Gastroesophageal sphincter (tissue), 4 donors: Measurements from ENCODE around the gene OMG. TPM values are rescaled to one million over a fixed set of nuclear protein-coding genes. Genes with fewer than 3 reads are reported as not detected.

Experiments used
- ATAC-seq: fragments of 150-250 bp; one replicate; pipeline ENCODE4 v1.9.1; 2016; ENCODE audit warnings: mild to moderate bottlenecking, moderate library complexity
- H3K27ac ChIP-seq, 4 donors: fragments of 200-600 bp; sonication (generic) in 3 of 4; 1 replicate in 3 of 4; 2 replicates in 1 of 4; pipeline ENCODE4 v1.5.1; 2016 to 2019
- H3K27me3 ChIP-seq: fragments of 200-600 bp; sonication (generic); one replicate; pipeline ENCODE4 v1.5.1; 2019
- H3K36me3 ChIP-seq, 2 donors: fragments of 200-600 bp; sonication (generic); one replicate each; pipeline ENCODE4 v1.5.1; 2019; ENCODE audit warnings: control low read depth in 1 of 2
- H3K4me1 ChIP-seq, 3 donors: fragments of 200-600 bp; sonication (generic); 1 replicate in 2 of 3; 2 replicates in 1 of 3; pipeline ENCODE4 v1.5.1; 2016 to 2019; ENCODE audit warnings: control low read depth in 2 of 3
- H3K4me3 ChIP-seq, 2 donors: fragments of 200-600 bp; sonication (generic); one replicate each; pipeline ENCODE4 v1.5.1; 2019; ENCODE audit warnings: mild to moderate bottlenecking in 1 of 2, moderate library complexity in 1 of 2
- H3K9me3 ChIP-seq, 3 donors: fragments of 200-600 bp; sonication (generic); one replicate each; pipeline ENCODE4 v1.5.1; 2017 to 2019; ENCODE audit warnings: control low read depth in 2 of 3
- EP300 ChIP-seq: sonication (generic); formaldehyde crosslinking; IDR thresholded peaks from one replicate; pipeline ENCODE4 v1.6.1; 2017; ENCODE audit warnings: antibody characterized with exemption, mild to moderate bottlenecking
- POLR2A ChIP-seq, 2 donors: fragments of 450-650 bp; IDR thresholded peaks; one replicate each; pipeline ENCODE4 v1.6.1; 2017; ENCODE audit warnings: antibody characterized with exemption in 2 of 2, mild to moderate bottlenecking in 2 of 2, moderate library complexity in 1 of 2
- POLR2AphosphoS5 ChIP-seq: sonication (generic); formaldehyde crosslinking; IDR thresholded peaks from one replicate; pipeline ENCODE4 v1.6.1; 2017; ENCODE audit warnings: antibody characterized with exemption
- WGBS, 2 donors: methylation state at CpG; one replicate each; pipeline ENCODE4 v1.1.5; 2018; ENCODE audit warnings: low coverage in 1 of 2; 5-methylcytosine and 5-hydroxymethylcytosine counted together
- total RNA-seq, 4 donors: library from RNA; depleted of rRNA; stranded (reverse); fragments of >200 nt; gene quantifications; one replicate each; pipeline ENCODE4 v1.1.0, GENCODE V29; 2016
- TF ChIP-seq, protein P1 (sequence below), 4 experiments: fragments of 200-600 bp in 2 of 4; fragments of 450-650 bp in 2 of 4; sonication (generic) in 1 of 4; IDR thresholded peaks; one replicate each; pipeline ENCODE4 v1.5.1; 2017 to 2019; ENCODE audit warnings: antibody characterized with exemption in 4 of 4, mild to moderate bottlenecking in 2 of 4, moderate library complexity in 2 of 4

The OMG gene
- total RNA-seq, 4 donors from 2014 or later = not detected

- Histone ChIP-seq H3K9me3 (no peaks in the 10 kb centered on the region), H3K36me3 (no peaks in the 10 kb centered on the region), H3K27ac (no peak overlapping the region), H3K4me1 (no peaks in the 10 kb centered on the region), H3K4me3 (no peak overlapping the region), H3K27me3 (no peaks in the 10 kb centered on the region)
- 77 to 86% methylated on average over 2 of the region's 2 CpGs for WGBS, 2 donors
- ATAC-seq = no peak
- TF ChIP-seq, protein P1, sequence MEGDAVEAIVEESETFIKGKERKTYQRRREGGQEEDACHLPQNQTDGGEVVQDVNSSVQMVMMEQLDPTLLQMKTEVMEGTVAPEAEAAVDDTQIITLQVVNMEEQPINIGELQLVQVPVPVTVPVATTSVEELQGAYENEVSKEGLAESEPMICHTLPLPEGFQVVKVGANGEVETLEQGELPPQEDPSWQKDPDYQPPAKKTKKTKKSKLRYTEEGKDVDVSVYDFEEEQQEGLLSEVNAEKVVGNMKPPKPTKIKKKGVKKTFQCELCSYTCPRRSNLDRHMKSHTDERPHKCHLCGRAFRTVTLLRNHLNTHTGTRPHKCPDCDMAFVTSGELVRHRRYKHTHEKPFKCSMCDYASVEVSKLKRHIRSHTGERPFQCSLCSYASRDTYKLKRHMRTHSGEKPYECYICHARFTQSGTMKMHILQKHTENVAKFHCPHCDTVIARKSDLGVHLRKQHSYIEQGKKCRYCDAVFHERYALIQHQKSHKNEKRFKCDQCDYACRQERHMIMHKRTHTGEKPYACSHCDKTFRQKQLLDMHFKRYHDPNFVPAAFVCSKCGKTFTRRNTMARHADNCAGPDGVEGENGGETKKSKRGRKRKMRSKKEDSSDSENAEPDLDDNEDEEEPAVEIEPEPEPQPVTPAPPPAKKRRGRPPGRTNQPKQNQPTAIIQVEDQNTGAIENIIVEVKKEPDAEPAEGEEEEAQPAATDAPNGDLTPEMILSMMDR (IDR thresholded peaks at IDR 0.05) = no peak
- TF ChIP-seq POLR2AphosphoS5 (no peak), POLR2A (IDR thresholded peaks at IDR 0.05) (no peak), EP300 (no peak)
Measured at GRCh38 chr17:31296142-31296541, 897 bp downstream of the OMG start.

DNA sequence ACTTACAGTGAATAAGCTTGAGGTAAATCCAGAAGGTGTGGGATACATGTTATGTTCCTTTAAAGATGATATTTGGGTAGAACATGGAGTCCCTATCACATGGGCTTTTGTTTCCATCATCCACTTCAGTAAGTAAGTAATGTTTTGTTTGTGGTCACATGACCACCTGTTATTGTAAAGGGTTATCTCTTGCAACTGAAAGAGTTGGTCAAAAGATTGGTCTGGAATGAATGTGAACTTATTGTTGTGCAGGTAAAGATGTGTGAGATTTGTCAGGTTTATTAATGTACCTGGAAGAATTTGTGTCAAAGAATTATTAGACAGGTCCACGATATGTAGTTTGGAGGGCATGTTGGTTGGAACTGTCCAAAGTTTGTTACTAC is 1.6 kb downstream of the OMG start:
- H3K4me3 ChIP-seq = no peak overlapping the region
- WGBS, 2 donors = 60 to 82% methylated on average over 1 of the region's 1 CpG

GRCh38 chr17:31294820-31295488 is 2.1 kb downstream of the OMG start:
- 67 to 86% methylated on average over 2 to 3 of the region's 3 CpGs for WGBS, 2 donors
- no peak overlapping the region for H3K27ac ChIP-seq
- no peaks in the 10 kb centered on the region for H3K9me3 ChIP-seq
- no peak overlapping the region for H3K4me3 ChIP-seq
- no peaks in the 10 kb centered on the region for H3K36me3 ChIP-seq
- no peaks in the 10 kb centered on the region for H3K27me3 ChIP-seq
- ATAC-seq = no peak
- no peaks in the 10 kb centered on the region for H3K4me1 ChIP-seq
- no peak for TF ChIP-seq POLR2A (IDR thresholded peaks at IDR 0.05)
- no peak for TF ChIP-seq POLR2AphosphoS5
- no peak for TF ChIP-seq EP300

More for the DNA sequence above, 1.6 kb downstream of the OMG start:
- ATAC-seq = no peak
- H3K4me1 ChIP-seq = no peaks in the 10 kb centered on the region
- H3K27me3 ChIP-seq = no peaks in the 10 kb centered on the region
- no peaks in the 10 kb centered on the region for H3K36me3 ChIP-seq
- no peak overlapping the region for H3K27ac ChIP-seq
- TF ChIP-seq, protein P1 (IDR thresholded peaks at IDR 0.05) = no peak
- TF ChIP-seq EP300 = no peak
- no peak for TF ChIP-seq POLR2A (IDR thresholded peaks at IDR 0.05)
- TF ChIP-seq POLR2AphosphoS5 = no peak
- H3K9me3 ChIP-seq = no peaks in the 10 kb centered on the region

DNA sequence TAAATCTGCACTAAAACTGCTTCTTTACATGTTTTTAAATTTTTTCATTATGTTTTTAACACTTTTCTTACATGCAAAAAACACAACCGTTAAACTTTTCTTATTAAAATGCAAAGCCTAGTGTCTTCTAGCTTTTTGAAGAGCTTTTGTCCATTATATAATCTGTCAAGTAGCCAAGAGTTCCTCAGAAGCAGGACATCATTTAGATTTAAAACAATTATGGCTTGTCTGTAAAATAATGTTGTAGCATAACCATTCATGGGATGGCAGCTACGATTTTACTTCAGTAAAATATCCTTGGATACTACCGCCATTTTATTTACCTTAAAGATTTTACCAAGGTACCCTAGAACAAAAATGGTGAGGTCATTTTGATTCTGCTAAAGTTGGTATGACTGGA is 2.8 kb downstream of the OMG start:
- H3K4me3 ChIP-seq = no peak overlapping the region
- H3K9me3 ChIP-seq = no peaks in the 10 kb centered on the region
- H3K4me1 ChIP-seq = no peaks in the 10 kb centered on the region
- 79 to 94% methylated on average over 3 of the region's 3 CpGs for WGBS, 2 donors
- H3K27ac ChIP-seq = no peak overlapping the region
- no peaks in the 10 kb centered on the region for H3K36me3 ChIP-seq
- TF ChIP-seq POLR2A (IDR thresholded peaks at IDR 0.05) (no peak), EP300 (no peak), POLR2AphosphoS5 (no peak)
- TF ChIP-seq, protein P1 (IDR thresholded peaks at IDR 0.05) = no peak
- H3K27me3 ChIP-seq = no peaks in the 10 kb centered on the region
- ATAC-seq = no peak

GRCh38 chr17:31293581-31293980 is 3.5 kb downstream of the OMG start:
- no peaks in the 10 kb centered on the region for H3K27me3 ChIP-seq
- H3K36me3 ChIP-seq = no peaks in the 10 kb centered on the region
- no peak overlapping the region for H3K27ac ChIP-seq
- no peaks in the 10 kb centered on the region for H3K9me3 ChIP-seq
- no peak overlapping the region for H3K4me3 ChIP-seq
- no peaks in the 10 kb centered on the region for H3K4me1 ChIP-seq
- no peak for ATAC-seq
- WGBS, 2 donors = 90 to 100% methylated on average over 2 of the region's 2 CpGs
- no peak for TF ChIP-seq POLR2A (IDR thresholded peaks at IDR 0.05)
- TF ChIP-seq, protein P1 (IDR thresholded peaks at IDR 0.05) = no peak
- TF ChIP-seq POLR2AphosphoS5 = no peak
- no peak for TF ChIP-seq EP300
